AG04450 (cell line): ENCODE data around the gene AZGP1. TPM values are rescaled to one million over a fixed set of nuclear protein-coding genes. Genes with fewer than 3 reads are reported as not detected.
A peak's percentile ranks its signal among the peaks of the same experiment; 100 is the strongest.
"Not testable (repeated sequence)": the region's sequence is repeated elsewhere in the genome, so short reads cannot be mapped to it uniquely, and the experiment has no call there.

Source experiments
- CTCF ChIA-PET: fragments of 300-600, 350-600 bp; formaldehyde crosslinking; extraction: SDS; loops from one replicate; lab custom pipeline; 2022; ENCODE audit warnings: antibody characterized with exemption, inconsistent platforms; lab: Charles Lee
- POLR2A ChIA-PET: fragments of 350-600 bp; formaldehyde crosslinking; extraction: SDS; loops from one replicate; lab custom pipeline; 2021; ENCODE audit warnings: antibody characterized with exemption, inconsistent platforms; lab: Yijun Ruan, JAX
- DNase-seq: peaks from one replicate; pipeline ENCODE4 v3.0.0-alpha.2; 2011; ENCODE audit warnings: low read depth, low spot score
- H3K27ac ChIP-seq: one replicate; pipeline ENCODE4 v1.5.1; 2012; ENCODE audit warnings: low read depth, low read length, control low read depth
- H3K27me3 ChIP-seq: one replicate; pipeline ENCODE4 v1.6.0; 2012; ENCODE audit warnings: low read length; ENCODE audit not compliant: control insufficient read depth, insufficient read depth
- H3K4me3 ChIP-seq: 2 replicates; pipeline ENCODE4 v1.5.1; 2011; ENCODE audit warnings: mild to moderate bottlenecking, low read depth, low read length, control low read depth
- H3K9me3 ChIP-seq: 2 replicates; pipeline ENCODE4 v1.5.1; 2012; ENCODE audit warnings: low read length; ENCODE audit not compliant: control insufficient read depth, insufficient read depth
- polyA plus RNA-seq: library from polyadenylated mRNA; depleted of rRNA; stranded (reverse); fragments of >200 nt; gene quantifications from 2 replicates; pipeline ENCODE4 v1.2.3, GENCODE V29; 2011
- TF ChIP-seq, protein P1 (sequence below): IDR thresholded peaks from 2 replicates; pipeline ENCODE4 v1.5.1; 2011; ENCODE audit warnings: low read depth, low read length, control low read depth, inconsistent platforms

The AZGP1 gene
- polyA plus RNA-seq, 1 experiment: not detected

DNA sequence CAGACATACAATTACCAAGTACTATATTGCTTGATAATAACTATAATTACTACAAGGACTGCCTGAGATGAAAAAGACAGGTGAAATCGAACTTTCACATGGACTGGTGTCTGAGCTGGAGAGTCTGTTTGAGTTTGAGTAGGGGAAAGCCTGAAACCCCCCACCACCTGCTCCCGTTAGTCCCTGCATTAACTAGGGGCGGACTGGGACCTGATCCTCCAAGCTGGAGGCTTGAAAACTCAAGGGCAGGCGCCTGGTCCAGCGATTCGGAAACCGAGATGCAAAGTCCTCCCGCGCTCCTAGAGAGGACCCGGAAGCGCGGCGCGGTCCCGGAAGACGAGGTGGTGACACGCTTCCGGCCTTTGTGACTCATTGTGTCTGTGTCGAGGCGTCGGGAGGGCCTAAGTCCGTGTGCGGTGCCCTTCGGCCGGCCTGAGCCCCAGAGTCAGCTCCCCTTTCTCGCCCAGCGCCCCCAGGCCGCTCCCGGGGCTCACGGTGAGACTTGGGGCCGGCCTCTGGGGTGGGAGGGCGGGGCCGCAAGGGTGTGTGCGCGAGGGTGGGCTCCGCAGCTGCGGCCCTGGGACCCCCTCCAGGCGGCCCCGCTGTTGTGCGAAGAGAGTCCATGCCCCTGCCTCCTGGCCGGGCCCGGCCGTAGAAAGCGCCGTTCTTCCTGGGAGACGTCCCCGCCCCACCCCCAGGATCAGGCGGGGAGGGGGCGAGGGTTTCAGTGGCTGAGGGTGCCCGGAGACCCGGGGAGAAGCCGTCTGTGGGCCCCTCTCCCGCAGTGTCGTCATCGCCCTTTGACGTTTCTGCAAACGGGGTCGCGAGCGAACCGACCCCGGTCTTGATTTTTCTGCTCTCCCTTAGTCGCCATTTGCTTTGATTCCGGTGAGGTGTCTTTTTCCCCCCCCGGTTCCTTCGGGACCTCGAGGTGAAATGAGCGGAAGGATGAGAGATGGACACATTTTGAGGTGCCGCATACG is 39.7 kb upstream of the AZGP1 start, which contains the start of gene ZKSCAN1:
Gene ZKSCAN1, plus strand, starts transcription at position 365 of the 983 bp plus-strand sequence. CDS start 7,911 bp downstream, outside the sequence.
- CTCF ChIA-PET: interaction anchor here (0.6 to 1.5 kb wide), 6 partner anchors 24 to 116 kb away, joined by 3 to 11 read pairs (median 4); no protein-coding TSS in a partner anchor
- no peaks in the 10 kb centered on the region; the same call in 1 of the 2 replicates for H3K9me3 ChIP-seq
- TF ChIP-seq, protein P1, sequence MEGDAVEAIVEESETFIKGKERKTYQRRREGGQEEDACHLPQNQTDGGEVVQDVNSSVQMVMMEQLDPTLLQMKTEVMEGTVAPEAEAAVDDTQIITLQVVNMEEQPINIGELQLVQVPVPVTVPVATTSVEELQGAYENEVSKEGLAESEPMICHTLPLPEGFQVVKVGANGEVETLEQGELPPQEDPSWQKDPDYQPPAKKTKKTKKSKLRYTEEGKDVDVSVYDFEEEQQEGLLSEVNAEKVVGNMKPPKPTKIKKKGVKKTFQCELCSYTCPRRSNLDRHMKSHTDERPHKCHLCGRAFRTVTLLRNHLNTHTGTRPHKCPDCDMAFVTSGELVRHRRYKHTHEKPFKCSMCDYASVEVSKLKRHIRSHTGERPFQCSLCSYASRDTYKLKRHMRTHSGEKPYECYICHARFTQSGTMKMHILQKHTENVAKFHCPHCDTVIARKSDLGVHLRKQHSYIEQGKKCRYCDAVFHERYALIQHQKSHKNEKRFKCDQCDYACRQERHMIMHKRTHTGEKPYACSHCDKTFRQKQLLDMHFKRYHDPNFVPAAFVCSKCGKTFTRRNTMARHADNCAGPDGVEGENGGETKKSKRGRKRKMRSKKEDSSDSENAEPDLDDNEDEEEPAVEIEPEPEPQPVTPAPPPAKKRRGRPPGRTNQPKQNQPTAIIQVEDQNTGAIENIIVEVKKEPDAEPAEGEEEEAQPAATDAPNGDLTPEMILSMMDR: no peak
- DNase-seq: peak; percentile 81
- peak within 1 kb of the TSS; percentile 78 for H3K27ac ChIP-seq
- H3K27me3 ChIP-seq: peaks cover 3% of the 10 kb centered on the region
- POLR2A ChIA-PET: interaction anchor here (0.6 to 1.0 kb wide), 6 partner anchors 11 to 64 kb away, joined by 3 to 5 read pairs (median 3); partner anchors contain the start of gene ZSCAN21
- H3K4me3 ChIP-seq: peak within 1 kb of the TSS; percentile 71

DNA sequence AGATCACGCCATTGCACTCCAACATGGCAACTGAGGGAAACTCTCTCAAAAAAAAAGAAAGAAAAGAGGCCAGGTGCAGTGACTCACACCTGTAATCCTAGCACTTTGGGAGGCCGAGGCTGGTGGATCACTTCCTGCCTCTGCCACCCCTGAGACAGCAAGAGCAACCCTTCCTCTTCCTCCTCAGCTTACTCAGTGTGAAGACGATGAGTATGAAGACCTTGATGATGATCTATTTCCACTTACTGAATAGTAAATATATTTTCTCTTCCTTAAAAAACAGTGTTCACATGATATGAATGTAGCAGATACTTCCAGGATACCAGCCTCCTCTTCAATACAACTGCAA is 37.5 kb upstream of the AZGP1 start:
- DNase-seq: no peak
- no peaks in the 10 kb centered on the region; the same call in 1 of the 2 replicates for H3K9me3 ChIP-seq
- H3K27ac ChIP-seq: no peak overlapping the region
- TF ChIP-seq, protein P1: no peak
- H3K27me3 ChIP-seq: peaks cover 7% of the 10 kb centered on the region
- no peak overlapping the region for H3K4me3 ChIP-seq
- ChIA-PET CTCF (interaction anchor here (1.3 kb wide), 1 partner anchor 19 kb away, joined by 3 read pairs; no protein-coding TSS in a partner anchor), POLR2A (no interaction called here)

DNA sequence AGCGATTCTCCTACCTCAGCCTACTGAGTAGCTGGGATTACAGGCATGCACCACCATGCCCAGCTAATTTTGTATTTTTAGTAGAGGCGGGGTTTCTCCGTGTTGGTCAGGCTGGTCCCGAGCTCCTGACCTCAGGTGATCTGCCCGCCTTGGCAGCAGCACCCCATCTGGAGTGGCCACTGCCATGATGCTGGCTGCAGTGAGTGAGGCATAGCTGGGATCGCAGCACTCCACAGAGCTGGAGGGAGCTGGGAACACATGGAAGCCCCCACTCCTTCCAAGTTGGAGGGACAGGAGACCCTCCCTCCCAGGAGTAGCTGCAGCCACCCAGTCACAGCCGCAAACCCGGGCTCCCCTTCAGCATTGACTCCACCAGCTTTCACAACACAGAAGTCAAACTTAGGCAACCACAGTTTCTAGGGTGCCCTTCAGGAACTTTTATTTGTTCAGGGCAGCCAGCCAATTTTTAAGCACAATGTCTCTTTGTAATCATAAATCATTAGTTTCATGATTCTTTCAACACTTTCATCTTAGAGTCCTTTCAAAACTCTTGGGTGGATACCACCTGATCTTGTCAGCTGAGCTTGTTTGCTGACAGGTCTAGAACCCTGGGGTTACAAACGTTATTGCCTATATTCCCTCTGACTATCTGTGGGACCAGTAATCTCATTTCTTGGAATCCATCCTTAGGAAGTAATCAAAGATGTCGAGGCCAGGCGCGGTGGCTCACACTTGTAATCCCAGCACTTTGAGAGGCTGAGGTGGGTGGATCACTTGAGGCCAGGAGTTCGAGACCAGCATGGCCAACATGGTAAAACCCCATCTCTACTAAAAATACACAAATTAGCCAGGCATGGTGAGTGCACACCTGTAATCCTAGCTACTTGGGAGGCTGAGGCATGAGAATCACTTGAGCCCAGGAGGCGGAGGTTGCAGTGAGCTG is 36.8 kb upstream of the AZGP1 start:
- H3K4me3 ChIP-seq, H3K9me3 ChIP-seq, DNase-seq, POLR2A ChIA-PET, H3K27me3 ChIP-seq, H3K27ac ChIP-seq: not testable (repeated sequence)
- CTCF ChIA-PET: interaction anchor here (1.3 kb wide), 1 partner anchor 18 kb away, joined by 3 read pairs; no protein-coding TSS in a partner anchor

DNA sequence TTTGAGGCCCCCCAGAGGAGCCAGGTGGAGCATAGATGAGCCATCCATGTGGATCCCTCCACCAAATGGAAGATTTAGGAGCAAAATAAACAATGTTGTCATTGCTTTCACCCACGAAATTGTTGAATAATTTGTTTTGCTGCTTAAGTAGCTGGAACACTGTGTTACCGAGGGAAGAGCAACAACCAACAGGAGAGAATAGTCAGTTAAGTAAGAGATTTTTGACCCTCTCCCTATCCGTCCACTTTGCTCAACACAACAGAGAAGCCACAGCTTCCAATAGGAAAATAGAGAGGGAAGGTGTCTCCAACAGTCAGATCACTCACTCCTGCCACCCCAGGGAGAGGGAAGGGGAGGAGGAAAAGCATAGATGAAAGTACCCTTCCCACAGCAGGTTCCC is 35.7 kb upstream of the AZGP1 start:
- CTCF ChIA-PET: no interaction called here
- no peak for DNase-seq
- TF ChIP-seq, protein P1: no peak
- POLR2A ChIA-PET: interaction anchor here (0.5 kb wide), 1 partner anchor 33 kb away, joined by 7 read pairs; no protein-coding TSS in a partner anchor
- peaks cover 7% of the 10 kb centered on the region for H3K27me3 ChIP-seq
- no peak overlapping the region for H3K27ac ChIP-seq
- H3K9me3 ChIP-seq: no peaks in the 10 kb centered on the region; the same call in 1 of the 2 replicates
- no peak overlapping the region for H3K4me3 ChIP-seq

DNA sequence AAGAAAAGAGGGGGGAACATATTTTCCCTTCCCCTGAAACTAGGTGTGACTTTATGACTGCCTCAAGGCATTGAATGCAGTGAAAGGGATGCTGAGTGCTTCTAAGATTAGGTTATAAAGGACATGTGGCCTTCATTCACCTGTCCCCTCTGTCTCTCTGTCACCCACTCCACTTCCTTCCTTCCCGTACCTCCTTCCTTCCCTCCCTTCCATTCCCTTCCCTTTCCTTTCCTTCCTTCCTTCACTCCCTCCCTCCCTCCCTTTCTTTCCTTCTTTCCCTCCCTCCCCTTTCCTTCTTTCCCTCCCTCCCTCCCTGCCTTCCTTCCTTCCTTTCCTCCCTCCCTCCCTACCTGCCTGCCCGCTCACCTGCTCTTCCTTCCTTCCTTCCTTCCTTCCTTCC is 35.1 kb upstream of the AZGP1 start:
- DNase-seq: no peak
- Histone ChIP-seq H3K4me3 (no peak overlapping the region), H3K27me3 (peaks cover 7% of the 10 kb centered on the region), H3K9me3 (no peaks in the 10 kb centered on the region; the same call in 1 of the 2 replicates), H3K27ac (no peak overlapping the region)
- ChIA-PET CTCF (interaction anchor here (1.3 kb wide), 1 partner anchor 20 kb away, joined by 3 read pairs; no protein-coding TSS in a partner anchor), POLR2A (no interaction called here)
- TF ChIP-seq, protein P1: no peak

DNA sequence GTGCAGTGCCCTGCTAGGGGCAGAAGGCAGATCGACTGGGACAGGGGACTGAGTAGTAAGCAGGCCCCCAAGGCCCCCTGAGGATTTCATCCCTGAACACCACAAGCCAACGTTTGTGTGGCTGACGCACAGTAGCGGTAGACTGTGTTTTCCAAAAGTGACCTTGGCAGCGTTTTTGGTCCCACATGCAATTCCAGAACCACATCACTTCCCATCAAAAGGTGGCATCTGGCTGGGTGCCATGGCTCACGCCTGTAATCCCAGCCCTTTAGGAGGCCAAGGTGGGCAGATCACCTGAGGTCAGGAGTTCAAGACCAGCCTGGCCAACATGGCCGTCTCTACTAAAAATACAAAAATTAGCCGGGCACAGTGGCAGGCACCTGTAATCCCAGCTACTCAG is 34.1 kb upstream of the AZGP1 start:
- CTCF ChIA-PET: interaction anchor here (0.7 to 1.3 kb wide), 2 partner anchors 10 to 19 kb away, joined by 3 to 5 read pairs; no protein-coding TSS in a partner anchor
- DNase-seq, H3K27ac ChIP-seq, H3K9me3 ChIP-seq, POLR2A ChIA-PET, H3K4me3 ChIP-seq, H3K27me3 ChIP-seq: not testable (repeated sequence)
